ENCODE data around the gene BAIAP2L2. TPM values are rescaled to one million over a fixed set of nuclear protein-coding genes. Genes with fewer than 3 reads are reported as not detected.

BAIAP2L2 gene
- total RNA-seq, 1 experiment from 2014 or later = 49.1 TPM

GRCh38 chr22:38075105-38075825, 35.2 kb downstream of the BAIAP2L2 start:
- no peak for DNase-seq (ENCODE audit: low read depth, low spot score)
- in situ Hi-C loops (cut with HindIII; ENCODE audit: low pct_unique_long_range_greater_than_20kb, low sequenced_read_pairs) = no loop called here

GRCh38 chr22:38074181-38075104, 36.0 kb downstream of the BAIAP2L2 start:
- in situ Hi-C loops (cut with HindIII; ENCODE audit: low pct_unique_long_range_greater_than_20kb, low sequenced_read_pairs) = no loop called here

DNA sequence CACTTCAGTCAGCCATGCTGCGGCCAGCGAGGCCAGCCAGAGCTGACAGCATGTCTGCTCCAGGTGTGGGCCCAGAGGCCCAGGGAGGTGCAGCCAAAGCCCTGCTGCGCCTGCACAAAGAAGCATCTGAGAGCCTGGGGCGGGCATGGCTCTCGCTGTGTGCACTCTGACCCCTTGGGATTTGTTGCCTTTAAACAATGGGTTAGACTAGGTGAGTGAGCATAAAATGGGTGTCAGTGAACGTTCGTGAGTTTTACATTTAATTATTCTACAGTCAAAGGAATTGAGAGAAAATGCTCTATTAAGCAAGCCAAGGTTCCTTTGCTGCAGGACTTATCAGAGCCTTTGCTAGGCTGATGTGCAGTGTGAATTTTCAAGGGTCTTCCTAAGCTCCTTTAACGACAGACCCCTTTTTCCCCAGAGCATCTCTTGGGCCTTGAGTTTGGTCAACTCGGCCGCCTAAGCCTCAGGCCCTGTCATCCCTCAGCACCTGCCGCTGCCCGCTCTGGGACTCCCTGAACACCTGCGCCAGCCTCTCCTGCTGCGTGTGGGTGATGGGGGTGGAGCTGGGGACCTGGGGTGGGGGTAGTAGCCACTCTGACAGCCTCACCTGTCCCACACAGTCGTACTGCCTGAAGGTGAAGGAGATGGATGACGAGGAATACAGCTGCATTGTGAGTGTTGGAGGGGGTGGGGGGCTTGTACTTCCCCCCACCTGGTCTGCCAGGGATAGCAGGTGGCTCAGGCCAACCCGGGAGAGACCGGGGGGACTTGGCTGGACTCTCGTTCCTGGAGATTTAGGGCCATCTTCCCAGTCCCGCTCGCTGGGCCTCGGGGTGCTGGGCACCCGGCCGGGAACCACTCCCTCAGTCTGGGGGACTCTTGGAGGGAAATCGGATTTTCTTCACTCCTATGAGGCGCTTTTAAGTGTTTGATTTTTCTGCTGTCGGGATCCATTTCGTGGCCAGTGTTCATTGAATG, 37.0 kb downstream of the BAIAP2L2 start:
- in situ Hi-C loops (cut with HindIII; ENCODE audit: low pct_unique_long_range_greater_than_20kb, low sequenced_read_pairs) = no loop called here

More at GRCh38 chr22:38074181-38075104, 36.0 kb downstream of the BAIAP2L2 start:
- no peak for DNase-seq (ENCODE audit: low read depth, low spot score)

GRCh38 chr22:38072322-38073149, 37.9 kb downstream of the BAIAP2L2 start:
- no peak for DNase-seq (ENCODE audit: low read depth, low spot score)
- in situ Hi-C loops (cut with HindIII; ENCODE audit: low pct_unique_long_range_greater_than_20kb, low sequenced_read_pairs) = no loop called here

More for the DNA sequence above, 37.0 kb downstream of the BAIAP2L2 start:
- DNase-seq (ENCODE audit: low read depth, low spot score) = no peak

DNA sequence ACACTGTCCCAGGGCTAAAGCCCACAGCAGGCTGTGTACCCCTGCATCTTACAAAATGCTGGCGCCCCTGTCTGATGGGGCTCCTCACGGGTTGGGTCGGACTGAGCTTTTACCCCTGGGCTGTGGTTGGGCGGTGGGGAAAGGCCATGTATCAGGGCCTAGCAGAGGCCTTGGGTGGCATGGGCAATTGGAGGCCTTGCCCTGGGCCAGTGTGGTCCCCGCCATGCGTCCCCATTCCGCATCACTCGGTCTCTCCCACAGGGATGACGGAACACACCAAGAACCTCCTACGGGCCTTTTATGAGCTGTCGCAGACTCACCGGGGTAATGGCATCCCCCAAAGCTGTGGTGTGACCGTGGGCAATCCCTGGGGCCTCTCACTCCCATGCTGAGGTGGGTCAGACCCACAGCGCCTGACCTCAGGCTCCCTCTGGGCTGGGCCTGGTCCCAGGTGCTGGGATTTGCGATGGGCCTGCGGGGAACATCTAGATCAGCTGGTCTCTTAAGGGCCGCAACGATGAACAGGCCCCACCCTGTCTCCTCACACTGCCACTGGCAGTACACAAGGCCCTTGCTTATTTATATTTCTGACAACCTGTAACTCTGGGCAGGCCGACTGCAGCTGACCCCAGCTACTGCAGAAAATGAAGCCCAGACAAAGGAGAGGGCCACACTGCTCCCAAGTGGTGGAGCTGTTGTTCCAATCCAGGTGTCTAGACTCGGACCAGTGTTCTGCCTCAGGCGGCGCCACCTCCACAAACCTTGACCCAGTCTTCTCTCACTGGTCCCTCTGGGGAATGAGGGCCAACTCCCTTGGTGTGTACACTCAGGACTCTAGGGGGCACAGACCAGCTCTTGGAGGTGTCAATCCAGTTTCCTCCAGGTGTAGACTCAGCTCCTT, 38.8 kb downstream of the BAIAP2L2 start:
- in situ Hi-C loops (cut with HindIII; ENCODE audit: low pct_unique_long_range_greater_than_20kb, low sequenced_read_pairs) = no loop called here
- DNase-seq (ENCODE audit: low read depth, low spot score) = no peak

DNA sequence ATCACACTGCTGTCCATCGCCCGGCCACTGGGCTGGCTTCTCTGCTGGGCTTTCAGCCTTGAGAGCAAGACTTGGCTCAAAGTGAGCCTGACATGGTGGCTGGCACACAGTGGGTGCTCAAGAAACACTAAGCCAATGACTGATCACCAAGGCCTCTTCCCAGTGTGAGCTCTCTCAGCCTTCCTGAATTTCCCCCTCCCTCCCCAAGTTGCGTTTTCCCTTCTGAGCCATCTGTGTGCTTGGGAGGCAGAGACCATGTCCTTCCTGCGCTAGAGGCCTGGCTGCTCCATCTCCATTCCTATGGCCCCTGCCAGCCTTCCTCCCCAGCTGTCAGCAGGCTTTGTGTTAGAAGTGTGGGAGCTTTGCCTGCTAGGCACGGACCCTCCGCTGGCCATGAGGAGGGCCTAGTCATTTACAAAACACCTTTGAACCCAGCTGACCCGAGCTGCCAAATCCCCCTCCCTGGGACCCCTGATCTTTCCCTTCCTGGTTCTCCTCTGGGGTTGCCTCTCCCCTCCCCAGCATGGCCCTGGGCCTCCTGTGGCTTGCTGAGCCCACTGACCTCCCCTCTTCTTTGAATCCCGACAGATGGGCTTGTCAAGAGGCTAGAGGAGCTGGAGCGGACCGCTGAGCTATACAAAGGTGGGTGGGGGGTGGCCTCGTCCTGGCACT, 40.1 kb downstream of the BAIAP2L2 start:
- in situ Hi-C loops (cut with HindIII; ENCODE audit: low pct_unique_long_range_greater_than_20kb, low sequenced_read_pairs) = no loop called here
- no peak for DNase-seq (ENCODE audit: low read depth, low spot score)

- in situ Hi-C loops (cut with HindIII; ENCODE audit: low pct_unique_long_range_greater_than_20kb, low sequenced_read_pairs) = no loop called here
Measured at GRCh38 chr22:38069372-38070249, 40.9 kb downstream of the BAIAP2L2 start.

GRCh38 chr22:38068641-38069371, 41.7 kb downstream of the BAIAP2L2 start:
- in situ Hi-C loops (cut with HindIII; ENCODE audit: low pct_unique_long_range_greater_than_20kb, low sequenced_read_pairs) = no loop called here
- DNase-seq (ENCODE audit: low read depth, low spot score) = no peak

More at GRCh38 chr22:38069372-38070249, 40.9 kb downstream of the BAIAP2L2 start:
- DNase-seq (ENCODE audit: low read depth, low spot score) = peak; percentile 81

DNA sequence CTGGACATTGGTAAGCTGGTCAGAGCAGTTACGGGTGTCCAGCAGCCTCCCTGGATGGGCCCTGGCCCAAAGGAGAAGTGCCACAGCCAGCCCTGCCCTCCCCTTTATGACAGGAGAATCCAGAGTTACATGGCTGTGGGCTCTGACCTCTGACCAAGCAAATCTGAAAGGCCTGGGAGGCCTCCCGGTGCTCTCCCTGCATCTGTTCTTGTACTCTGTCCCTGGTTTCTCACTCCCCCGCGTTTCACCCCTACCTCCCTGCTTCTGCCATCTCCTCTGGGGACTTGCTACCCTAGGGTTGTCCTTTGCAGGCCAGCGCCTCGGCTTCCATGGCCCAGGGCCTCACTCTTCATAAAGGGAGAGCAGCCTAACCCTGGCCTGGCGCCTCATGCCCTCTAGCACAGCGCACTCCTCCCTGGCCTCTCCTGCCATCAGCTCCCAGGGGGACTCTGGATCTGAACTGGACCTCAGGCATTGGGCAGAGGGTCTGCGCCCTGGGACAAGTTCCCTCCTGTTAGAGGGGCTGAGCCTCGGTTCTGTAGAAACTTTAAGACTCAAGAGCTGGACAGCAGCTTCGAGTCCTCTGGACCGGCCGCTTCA, 42.6 kb downstream of the BAIAP2L2 start:
- in situ Hi-C loops (cut with HindIII; ENCODE audit: low pct_unique_long_range_greater_than_20kb, low sequenced_read_pairs) = no loop called here
- DNase-seq (ENCODE audit: low read depth, low spot score) = no peak

GRCh38 chr22:38067028-38067415, 43.5 kb downstream of the BAIAP2L2 start:
- in situ Hi-C loops (cut with HindIII; ENCODE audit: low pct_unique_long_range_greater_than_20kb, low sequenced_read_pairs) = no loop called here
- DNase-seq (ENCODE audit: low read depth, low spot score) = no peak

- in situ Hi-C loops (cut with HindIII; ENCODE audit: low pct_unique_long_range_greater_than_20kb, low sequenced_read_pairs) = no loop called here
- DNase-seq (ENCODE audit: low read depth, low spot score) = peak; percentile 45
Measured at GRCh38 chr22:38066381-38067027, 44.0 kb downstream of the BAIAP2L2 start.

DNA sequence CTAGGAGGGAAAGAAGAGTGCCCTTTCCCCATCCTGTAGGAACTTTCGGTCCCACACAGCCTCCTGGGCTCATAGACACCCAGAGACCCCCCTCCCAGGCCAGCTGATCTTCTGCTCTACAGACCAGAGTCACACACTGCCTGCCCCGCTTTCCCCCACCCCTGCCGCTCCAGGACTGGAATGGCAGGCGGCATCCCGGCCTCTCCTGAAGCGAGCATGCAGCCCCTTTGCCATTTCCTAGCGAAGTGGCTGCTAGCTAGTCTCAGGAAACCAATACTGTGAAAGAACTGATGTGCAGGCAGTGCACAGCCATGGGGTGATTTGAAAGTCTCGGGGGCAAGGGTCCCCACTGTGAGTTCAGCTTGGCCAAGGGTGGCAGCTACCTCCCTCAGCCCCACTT, 44.9 kb downstream of the BAIAP2L2 start:
- no peak for DNase-seq (ENCODE audit: low read depth, low spot score)
- in situ Hi-C loops (cut with HindIII; ENCODE audit: low pct_unique_long_range_greater_than_20kb, low sequenced_read_pairs) = no loop called here

DNA sequence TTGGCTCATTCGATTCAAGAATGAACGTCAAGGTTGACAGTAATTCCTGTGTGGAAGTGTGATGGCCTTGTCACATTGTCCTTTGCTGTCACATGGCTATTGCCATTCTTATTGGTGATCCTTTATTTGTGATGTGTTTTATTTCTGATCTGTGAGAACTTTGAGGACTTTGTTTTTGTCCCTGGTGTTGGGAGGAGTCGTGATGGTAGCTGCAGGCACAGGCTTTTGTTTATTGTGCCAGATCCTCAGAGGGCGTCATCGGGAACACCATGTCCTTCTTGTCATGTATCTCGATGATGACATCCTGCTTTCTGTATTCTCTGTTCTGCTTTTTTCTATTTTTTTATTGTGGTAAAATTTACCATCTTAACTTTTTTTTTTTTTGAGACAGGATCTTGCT, 47.7 kb downstream of the BAIAP2L2 start:
- DNase-seq (ENCODE audit: low read depth, low spot score) = no peak
- in situ Hi-C loops (cut with HindIII; ENCODE audit: low pct_unique_long_range_greater_than_20kb, low sequenced_read_pairs) = no loop called here

Measured in SK-MEL-5 (cell line).